GM21619 (cell line): ENCODE results near the gene TUBA4A.

Experiments
- ATAC-seq: cut with Tn5 transposase; IDR thresholded peaks from one replicate; pipeline ENCODE4 v1.9.1; 2021; ENCODE audit not compliant: unreplicated experiment

The TUBA4A gene

GRCh38 chr2:219244789-219245147 lies 8.9 kb downstream of the TUBA4A start:
- ATAC-seq, result no peak

DNA sequence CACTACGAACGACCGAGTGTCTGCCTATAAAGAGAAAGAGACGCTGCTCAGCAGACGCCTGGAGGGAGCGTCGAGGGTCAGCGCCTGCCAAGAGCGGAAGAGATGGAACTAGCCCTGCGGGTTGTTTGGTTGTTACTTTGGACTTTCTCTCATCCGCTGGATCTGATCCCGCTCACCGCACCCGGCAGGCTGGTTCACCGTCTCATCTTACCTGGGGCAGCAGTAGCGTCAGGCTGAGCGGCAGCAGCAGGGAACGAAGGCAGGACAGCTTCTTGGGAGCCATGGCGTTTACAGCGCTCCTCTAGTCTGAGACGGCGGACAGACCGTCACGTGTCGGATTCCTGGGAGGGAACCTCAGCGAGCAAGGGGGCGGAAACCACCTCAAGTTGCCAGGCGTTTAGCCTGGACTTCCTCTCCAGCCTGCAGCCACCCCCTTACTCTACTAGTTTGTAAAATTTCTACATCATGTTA lies 10.4 kb downstream of the TUBA4A start:
- no peak for ATAC-seq

DNA sequence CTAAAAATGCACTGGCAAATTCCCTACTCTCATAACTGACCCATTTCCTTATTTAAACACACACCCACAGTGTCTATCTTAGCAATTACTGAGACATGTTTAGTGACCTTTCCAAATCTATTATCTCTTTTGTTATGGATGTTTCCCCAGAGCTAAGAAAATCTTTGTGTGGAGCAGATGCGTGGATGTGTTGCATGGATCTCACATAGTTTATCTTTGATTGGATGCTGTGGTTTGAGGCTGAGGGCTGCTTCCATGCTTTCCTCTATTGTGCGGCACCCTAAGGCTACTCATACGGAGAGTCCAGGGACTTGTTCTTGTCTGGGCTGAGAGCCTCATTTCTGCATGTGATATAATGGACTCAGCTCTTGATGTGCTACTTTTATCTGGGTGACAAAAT lies 19.4 kb downstream of the TUBA4A start:
- ATAC-seq, result no peak

- ATAC-seq, result no peak
Observed at GRCh38 chr2:219230059-219230540, 23.6 kb downstream of the TUBA4A start.

GRCh38 chr2:219229305-219230058 lies 24.2 kb downstream of the TUBA4A start, which contains the start of the genes ANKZF1 and ATG9A:
Gene ANKZF1, plus strand, starts transcription at chr2:219229806. Its CDS starts 452 bp downstream, at chr2:219230258.
Gene ATG9A, minus strand, starts transcription at chr2:219229636. Its CDS starts 1,612 bp downstream, at chr2:219228024.
- peak; percentile 95 for ATAC-seq

DNA sequence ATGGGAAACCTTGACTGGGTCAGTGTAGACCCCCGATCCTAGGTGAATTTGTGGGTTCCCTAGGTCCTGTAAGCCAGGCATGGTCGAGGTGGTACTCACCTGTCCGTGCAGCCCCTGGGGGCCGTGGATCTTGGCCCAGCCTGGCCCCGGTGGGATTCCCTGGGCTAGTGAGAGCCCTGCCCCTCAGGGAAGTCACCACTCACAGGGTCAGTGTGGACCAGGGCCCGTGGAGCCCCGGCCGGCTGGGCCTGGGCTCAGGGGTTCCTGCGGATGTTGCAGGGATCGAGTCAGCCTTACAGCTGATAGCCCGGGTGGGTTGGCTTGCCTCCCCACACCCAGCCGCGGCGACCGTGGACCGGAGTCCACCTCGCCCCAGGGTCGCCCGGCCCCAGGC lies 24.8 kb downstream of the TUBA4A start:
- ATAC-seq, result no peak

DNA sequence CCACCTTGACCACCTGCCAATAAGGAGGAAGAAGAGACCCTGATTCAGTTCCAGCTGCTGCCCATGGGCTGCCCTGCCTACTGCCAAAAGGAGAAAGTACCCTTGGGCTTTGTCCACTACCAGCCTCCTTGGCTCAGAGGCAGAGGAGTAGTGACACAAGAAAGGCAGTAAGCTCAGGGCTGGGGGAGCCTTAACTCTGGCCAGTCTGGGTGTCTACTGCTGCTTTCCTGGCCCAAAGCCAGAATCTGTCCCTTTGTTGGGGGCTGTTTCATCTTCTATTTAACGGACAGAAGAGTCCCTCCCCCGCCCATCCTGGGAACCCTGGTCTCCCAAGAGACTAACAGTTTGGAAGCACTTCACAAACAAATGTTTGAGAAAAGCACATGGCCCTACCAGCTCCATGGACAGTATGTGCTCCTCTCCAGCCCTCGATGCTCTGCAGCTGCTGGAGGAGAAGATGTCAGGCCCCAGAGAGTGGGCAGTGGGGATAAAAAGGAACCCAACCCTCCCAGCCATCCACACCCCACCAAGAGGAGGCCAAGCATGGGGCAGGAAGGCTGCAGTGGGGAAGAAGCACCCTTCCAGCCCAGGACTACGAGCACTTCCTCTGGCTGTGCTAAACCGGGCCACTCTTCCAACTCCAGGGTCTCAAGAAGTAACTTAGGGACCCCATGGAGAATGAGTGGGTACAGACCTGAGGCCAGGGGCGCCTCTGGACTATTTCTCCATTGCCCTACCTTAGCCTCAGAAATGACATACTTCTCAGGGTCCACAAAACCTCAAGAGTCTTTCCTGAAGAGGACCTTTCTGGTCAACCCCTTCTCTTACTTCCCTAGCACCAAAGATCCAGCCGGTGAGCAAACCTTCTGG lies 25.4 kb downstream of the TUBA4A start:
- ATAC-seq, result no peak

GRCh38 chr2:219225350-219225749 lies 28.4 kb downstream of the TUBA4A start:
- no peak for ATAC-seq

GRCh38 chr2:219223831-219224610 lies 29.7 kb downstream of the TUBA4A start:
- no peak for ATAC-seq

DNA sequence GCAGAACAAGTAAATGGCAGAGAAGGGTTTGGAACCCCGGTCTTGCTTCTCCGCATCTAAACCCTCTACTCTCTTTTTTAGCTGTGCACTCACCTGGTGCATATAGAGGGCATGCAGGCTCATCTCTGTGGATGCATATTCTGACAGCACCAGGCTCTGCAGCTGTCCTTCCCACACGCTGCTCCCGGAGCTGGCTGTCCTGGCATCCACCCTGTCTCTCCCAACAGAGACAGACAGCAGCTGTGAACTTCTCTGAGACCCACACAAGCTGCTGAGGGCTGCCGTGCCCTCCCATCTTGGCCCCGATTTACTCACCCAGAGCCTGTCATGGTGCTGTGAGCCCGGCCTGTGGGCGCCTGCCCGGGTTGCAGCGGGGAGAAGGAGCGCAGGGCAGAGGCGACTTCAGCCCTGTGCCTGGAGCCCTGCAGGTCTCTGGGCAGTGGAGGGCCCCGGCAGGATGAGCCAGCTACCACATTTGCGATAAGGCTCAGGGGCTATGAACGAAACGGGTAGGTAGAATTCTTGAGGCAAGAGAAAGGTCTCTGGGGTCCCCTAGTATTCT lies 31.7 kb downstream of the TUBA4A start:
- ATAC-seq, result no peak

DNA sequence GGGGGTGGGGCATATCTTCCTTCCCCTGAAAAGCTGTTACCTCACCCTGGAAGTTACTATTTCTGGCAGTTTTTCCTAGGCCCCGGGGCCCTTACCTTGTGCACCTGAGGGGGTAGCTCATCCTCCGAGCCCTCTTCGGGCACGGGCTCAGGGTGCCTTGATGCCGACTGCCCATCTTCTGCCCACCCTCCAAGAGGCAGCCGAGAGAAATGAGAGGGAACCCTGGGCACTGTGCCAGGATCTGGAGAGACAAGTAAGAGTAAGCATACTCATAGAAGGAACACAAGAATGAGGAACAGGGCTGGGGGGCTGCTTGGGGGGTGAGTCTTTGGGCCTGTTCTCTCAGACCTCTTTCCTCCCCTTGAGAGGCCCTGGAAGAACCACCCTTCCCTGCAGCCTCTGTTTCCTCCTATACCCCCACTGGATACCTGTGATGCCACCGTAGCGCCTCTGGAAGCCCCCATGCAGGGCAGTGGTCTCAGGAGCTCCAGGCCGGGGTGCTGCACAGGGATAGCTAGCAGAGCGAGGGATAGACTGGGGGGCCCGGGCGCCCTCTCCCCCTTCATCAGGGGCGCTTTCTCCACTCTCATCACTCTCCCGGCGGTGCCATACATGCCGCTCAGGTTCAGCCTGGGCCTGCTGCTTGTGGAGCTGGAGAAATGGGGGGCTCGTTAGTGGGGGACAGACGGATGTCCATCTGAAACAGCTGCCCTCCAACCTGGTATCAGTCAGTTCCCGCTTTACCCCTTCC lies 32.9 kb downstream of the TUBA4A start:
- no peak for ATAC-seq

GRCh38 chr2:219219784-219220532 lies 33.8 kb downstream of the TUBA4A start:
- ATAC-seq, result no peak

- ATAC-seq, result peak; percentile 81
Observed at GRCh38 chr2:219218732-219219701, 34.7 kb downstream of the TUBA4A start, which contains the start of gene ABCB6. Gene ABCB6, minus strand, starts transcription at chr2:219218958. Its CDS starts 285 bp downstream, at chr2:219218673.

GRCh38 chr2:219218217-219218731 lies 35.4 kb downstream of the TUBA4A start:
- ATAC-seq, result peak; percentile 29

GRCh38 chr2:219216535-219216915 lies 37.2 kb downstream of the TUBA4A start:
- no peak for ATAC-seq

GRCh38 chr2:219215871-219216534 lies 37.7 kb downstream of the TUBA4A start:
- no peak for ATAC-seq

DNA sequence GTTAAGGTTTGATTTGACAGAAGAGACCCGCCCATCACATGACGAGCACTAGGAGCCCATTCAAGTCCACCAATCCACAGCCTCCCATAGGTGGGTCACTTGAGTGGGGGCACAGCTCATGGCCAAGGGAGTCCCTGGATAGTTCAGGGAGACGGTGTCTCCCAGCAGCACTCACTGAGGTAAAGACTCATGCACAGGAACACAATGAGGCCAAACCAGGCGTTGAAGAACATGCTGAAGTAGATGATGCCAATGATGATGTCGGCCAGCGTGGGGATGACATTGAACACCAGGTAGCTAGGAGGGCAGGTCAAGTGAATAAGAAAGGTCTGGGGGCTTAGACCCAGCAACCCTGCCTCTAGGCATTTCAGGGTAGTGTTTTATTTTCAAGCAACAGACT lies 38.9 kb downstream of the TUBA4A start:
- no peak for ATAC-seq
